NCI-H2171 treated with DMSO at 0.1 percent for 48 hours (cell line): ENCODE data around the gene DPP6.

Experiments used
- DNase-seq: peaks from one replicate; lab custom pipeline; 2025; lab: John Stamatoyannopoulos, UW

The DPP6 gene

DNA sequence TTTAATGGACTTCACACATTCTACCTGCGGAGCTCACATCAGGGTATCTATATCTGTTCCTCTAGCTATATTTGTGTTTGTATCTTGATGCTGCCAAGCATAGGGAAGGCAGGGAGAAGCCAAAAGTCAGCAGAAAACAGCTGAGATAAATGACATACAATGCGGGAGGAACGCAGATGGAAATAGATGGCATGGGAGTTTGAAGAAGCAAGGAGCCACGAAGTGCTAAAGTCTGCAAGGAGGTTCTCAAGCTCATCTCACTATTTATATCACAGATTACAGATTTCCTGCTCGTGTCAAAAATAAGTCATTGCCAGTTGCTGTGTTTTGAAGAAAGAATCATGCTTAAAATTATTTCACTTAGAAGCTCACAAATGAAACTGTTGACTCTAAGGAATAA, 180.5 kb downstream of the DPP6 start:
- DNase-seq, result no peak

DNA sequence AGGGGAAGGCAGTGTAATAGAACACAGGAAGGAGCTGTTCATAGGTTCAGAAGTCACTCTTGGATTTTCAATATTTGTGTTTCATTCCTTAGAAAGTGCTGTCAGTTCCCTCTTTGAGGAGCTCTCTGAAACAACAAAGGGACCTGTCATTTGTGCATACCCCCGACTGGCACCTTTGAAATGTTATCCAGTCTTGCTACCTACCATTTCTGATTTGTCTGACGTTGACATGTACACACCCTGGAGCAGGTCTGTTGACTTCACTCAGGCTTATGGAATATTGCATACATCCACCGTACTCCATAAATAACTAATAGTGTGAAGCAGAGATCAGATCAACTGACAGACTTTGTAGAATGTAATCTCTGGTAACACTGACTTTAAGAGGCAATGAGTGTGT, 189.8 kb downstream of the DPP6 start:
- DNase-seq, result no peak

DNA sequence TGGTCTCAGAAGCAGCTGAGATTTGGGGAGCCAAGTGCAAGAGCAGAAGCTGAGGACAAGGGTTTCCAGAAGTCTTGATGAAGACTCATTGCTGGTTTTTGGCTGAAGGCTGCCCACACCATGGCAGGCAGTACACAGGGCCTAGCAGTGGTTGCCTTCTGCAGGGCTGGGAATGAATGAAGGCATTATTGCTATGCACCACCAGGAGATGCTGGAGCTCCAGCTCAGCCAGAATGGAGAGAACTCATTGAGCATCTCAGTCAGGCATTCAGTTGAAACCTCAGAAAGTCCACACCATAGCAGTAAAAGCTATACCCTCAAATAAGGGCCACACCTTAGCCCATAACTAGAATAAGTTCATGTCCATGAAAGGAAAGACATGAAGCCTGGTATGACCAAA, 190.5 kb downstream of the DPP6 start:
- no peak for DNase-seq

DNA sequence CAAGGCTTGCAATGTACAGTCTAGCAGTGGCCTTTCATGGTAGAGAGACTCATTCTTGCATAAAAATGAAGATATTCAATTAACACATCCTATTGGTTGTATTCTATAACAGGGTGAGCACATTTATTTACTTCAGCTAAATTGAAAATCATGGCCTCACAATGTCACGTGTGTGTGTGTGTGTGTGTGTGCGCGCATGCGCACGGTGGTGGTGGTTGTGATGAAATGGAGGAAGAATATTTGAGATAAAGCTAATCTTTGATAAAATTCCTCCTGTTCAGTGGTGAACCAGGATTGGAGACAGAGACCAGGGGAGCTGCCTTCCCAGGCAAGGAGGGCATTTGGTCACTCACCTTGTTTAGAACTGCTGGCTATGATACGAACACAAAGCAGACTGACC, 199.8 kb downstream of the DPP6 start:
- DNase-seq, result no peak

DNA sequence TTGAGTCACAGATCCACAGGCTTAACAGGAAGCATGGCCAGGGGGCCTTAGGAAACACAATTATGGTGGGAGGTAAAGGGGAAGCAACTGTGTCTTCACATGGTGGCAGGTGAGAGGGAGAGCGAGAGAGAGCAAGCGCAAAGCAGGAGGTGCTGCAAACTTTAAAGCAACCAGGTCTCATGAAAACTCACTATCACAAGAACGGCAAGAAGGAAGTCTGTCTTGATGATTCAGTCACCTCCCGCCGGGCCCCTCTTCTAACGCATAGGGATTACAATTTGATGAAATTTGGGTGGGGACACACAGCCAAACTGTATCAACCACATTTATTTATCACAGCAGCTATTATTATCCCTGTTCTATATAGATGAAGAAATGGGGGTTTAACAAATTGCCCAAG, 201.6 kb downstream of the DPP6 start:
- DNase-seq, result no peak

DNA sequence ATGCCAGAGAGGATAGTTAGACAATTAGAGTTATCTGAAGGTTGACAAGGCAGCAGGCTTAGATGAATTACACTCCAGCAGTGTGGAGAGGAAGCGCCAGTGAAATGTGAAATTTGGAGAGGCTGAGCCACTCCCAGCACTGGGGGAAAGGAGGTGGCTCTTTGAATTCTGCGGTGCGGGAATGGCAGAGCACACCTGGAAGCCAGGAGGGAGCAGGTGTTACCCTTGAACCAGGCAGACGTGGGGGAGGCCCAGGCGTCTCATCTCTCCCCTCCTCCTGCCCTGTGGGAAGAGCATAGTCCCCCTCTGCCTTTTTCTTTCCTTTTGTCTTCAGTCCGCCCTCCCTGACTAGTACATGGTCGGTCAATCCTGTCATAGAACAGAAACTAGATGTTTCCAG, 203.1 kb downstream of the DPP6 start:
- no peak for DNase-seq

DNA sequence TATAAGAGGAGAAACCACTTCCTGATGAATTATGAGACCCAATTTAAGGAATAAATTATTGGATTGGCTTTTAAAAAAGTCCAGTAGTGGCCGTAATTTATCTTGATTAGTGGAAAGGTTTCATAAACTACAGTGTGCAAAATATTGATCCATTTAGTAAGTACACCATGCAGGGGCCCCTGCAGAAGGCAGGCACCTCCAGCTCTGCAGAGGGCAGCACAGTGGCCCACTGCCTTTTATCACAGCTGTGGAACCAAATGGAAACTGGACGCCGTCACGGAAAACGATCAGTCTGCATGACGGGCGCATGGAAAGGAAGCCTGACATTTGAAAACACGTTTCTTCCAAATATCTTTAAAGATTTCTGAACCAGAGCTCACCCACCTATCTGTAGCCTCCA, 204.0 kb downstream of the DPP6 start:
- DNase-seq, result no peak

DNA sequence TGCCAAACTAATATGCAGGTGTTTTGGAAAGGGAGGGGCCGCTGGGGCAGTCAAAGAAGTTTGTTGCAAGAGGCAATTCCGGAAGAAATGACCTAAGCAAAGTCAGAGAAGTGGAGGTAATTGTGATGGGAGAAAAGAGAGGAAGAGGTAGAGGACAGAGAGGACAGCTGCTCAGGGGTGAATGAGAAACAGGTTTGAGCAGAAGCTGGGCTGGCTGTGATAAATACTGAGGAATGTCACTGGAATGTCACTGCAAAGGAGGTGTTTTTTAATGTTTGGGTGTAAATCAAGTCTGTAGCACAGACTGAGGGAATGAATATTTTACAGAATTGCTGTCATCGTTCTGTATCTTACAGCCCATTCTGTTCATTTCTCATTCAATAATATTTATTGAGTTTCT, 207.2 kb downstream of the DPP6 start:
- no peak for DNase-seq

DNA sequence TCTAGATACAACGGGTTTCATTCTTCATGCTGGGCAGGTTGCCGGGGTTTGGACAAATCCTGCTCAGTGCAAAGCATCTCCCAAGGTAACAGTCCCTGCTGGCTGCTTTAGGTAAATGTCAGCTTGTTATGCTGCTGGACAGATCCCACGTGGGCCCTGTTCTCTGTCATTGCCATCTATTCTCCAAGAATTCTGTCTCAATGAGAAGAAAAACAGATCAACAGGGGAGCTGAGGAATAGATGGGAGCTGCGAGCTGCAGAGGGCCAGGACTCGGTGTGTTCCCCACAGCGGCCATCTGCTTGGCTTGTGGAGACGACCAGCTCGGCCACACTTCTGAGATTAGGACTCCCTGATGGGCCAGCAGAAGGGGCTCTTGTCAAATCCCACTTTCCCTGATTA, 235.2 kb downstream of the DPP6 start:
- no peak for DNase-seq

DNA sequence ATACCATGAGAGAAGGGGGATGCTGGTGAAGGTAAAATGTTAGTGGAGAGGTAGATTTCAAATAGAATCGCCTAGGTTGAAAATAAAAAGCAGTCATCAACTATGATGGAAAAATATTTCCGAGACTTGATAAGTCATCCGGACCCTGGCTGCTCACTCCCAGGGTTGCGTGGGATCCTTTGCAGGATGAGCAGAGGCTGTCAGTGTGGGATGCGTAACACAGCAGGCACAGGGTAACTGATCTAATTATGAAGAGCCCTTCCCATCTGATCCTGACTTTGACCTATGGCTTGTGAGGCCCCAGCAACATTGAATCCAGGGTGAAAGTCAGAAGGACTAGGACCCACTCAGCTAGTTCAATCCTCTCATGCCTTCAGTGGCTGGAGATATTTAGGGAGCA, 236.9 kb downstream of the DPP6 start:
- no peak for DNase-seq

DNA sequence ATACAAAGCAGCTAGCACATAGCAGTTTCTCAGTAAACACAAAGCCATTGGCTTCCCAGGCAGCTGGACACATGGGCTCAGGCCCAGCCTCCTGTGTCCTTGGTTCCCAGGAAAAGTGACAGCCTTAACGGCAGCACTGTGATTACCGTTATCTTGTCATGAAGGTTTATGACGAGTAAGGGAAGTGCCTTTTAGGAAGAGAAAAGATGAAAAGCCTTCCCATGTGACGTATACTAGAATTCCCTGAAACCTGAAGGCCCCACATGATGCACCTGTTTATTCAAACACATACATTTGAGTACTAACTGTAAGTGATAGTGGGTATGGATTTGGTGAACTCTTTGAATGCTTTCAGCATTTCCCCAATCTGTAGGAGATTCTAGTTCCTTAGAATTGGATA, 244.2 kb downstream of the DPP6 start:
- no peak for DNase-seq

DNA sequence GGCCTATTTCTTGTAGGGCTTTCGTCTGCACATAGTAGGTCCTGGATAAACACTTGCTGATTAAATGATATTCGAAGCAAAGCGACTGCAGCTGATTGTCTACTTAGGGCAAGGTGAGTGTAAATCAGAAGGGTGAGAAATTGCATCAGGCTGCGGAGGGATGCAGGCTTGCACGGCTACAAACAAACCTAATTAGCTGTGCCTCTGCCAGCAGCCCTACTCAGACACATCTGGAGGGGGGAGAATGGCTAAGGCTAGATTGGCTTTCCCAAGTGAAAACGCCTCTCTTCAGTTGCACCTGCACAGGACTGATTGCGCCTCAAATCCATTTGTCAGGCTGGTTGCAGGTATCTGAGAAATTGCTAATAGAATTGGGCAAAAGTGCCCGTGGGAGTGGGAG, 247.5 kb downstream of the DPP6 start:
- DNase-seq, result no peak

DNA sequence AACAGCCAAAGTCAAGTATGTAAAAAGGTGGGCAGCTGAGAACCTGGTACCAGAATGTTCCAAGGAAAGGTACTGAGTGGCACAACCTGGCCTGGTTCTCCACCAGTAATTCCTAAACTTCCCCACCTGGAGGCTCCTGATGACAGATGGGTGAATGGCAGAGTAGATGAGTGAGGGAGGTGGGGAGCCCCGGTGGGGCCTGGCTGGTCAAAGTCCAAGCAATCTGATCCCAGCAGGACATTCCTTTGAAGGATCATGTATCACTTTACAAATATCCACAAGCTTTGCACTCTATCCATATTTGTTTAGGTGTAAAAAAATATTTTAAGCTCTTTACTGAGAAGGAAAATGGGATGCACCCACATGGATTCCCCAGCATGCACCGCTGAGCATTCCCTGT, 250.2 kb downstream of the DPP6 start:
- DNase-seq, result no peak

DNA sequence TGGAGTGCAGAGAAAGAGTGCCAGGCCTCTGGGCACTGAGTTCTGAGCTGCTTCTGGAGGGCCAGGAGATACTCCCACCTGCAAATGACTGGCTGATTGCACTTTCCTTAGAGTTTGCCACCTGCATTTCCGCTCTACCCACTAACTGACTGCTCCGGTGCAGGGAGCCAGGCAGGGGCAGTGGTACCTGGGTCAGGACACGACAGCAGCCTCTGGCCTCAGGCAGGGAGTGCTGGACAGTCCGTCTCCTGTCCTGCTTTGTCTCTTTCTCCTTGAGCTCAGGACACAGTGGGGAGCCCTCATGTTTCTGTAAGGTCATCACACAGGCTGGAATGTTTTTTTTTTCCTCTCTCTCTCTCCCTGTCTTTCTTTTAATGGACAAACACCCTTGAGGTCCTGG, 252.0 kb downstream of the DPP6 start:
- no peak for DNase-seq

DNA sequence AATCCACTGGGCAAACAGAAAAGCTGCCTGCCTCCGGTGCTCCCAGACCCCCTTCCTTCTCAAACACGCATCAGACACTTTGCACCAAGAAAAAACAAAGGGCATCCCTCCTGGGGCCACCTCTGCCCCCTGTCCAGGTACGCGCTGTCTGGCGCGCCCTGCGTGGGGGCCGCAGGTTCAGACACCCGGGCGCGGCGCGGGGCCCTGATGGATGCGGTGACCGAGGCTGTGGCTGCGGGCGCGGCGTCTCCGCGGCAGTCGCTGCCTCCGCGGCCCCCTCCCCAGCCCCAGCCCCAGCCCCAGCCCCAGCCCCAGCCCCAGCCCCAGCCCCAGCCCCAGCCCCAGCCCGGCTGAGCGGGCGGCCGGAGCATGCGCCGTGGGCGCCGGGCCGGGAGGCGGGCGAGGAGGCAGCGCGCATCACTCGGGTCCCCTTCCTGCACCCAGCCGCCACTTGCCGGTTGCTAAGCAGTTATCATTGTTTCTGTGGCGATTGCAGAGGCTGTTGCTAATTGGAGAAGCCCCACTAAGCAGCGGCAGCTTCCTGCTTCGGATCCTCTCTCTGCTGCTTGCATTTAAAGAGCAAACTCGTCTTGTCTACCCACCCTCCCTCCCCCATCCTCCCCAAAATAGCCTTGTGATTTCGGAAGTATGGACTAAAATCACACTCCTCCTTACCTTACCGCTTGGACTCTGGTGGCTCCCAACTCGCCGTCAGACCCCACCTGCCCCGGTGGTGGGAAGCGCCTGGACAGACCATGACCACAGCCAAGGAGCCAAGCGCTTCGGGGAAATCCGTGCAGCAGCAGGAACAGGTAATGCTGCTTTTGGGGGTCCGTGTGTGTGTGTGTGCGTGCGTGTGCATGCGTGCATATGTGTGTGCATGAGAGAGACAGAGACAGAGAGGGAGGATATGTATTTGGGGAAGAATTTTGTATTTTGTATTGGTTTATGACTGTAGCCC, 252.8 kb downstream of the DPP6 start:
- no peak for DNase-seq

DNA sequence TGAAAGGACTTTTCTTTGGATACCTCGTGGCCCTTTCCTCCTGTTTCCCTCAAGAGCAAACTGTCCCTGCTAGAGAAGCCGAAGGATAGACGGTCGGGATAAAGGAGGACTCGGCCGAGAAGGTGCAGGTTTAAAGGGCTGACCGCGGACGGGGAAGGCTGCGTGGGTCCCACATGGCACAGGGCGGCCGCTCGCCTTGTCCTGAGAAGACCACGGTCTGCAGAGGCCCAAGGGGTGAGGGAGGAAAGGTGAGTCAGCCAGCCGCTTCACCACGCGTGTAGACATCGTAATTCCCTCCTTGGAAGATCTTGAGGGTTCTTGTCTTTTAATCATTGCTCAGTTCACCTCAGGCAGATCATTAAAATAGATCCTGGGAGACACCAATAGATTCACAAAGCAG, 253.8 kb downstream of the DPP6 start:
- DNase-seq, result no peak

DNA sequence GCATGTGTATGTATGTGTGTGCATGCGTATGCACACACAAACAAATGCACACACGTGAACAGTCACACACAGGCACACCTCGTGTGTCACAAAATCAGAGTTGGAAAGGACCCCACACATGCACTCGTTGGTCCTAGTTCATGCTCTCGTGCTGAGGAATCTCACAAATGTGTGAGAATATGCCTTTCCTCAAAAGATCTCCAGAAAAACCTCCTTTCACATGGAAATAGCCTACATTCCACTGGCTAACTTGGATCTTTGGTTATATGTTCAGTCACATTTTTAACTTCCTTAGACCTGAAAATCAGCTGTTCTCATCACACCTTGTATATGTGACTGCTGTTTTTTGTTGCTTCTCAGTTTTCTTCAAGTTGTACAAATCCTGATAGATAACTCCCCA, 256.7 kb downstream of the DPP6 start:
- DNase-seq, result no peak

DNA sequence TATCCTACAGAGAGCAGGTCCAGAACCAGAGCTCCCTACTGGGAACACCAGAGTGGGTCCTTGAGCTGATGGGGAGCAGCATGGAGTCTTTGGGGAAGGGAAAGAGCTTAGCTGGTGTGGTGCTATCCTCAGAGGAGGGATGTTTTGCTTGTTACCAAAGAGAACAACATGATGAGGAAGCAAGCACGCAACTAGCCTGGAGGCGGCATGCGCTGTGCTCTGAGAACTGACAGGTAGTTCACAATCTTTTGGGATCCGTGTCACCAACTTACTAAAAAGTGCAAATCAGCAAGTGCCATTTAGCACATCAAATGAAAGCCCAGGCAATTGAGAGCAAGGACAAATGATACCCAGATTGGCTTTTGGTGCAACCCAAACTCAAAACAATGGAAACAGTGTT, 257.9 kb downstream of the DPP6 start:
- no peak for DNase-seq

DNA sequence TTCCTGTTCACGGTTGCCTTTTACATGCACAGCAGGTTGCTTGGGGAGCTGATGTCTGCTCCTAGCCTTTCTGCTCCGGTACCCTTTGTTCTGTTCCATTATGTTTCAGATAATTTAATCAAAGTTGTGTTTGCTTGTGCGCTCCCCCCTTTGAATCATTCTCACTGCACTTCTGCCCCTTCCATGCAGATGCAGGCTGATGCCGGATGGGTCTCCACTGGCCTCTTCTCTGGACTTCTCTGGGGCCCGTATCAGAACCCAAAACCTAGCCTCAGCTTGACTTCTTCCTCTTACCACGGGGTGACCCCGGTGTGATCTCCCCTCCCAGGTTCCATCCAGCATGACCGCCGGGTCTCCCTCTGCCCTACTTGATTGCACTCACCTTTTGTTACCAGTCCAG, 272.0 kb downstream of the DPP6 start:
- DNase-seq, result no peak

DNA sequence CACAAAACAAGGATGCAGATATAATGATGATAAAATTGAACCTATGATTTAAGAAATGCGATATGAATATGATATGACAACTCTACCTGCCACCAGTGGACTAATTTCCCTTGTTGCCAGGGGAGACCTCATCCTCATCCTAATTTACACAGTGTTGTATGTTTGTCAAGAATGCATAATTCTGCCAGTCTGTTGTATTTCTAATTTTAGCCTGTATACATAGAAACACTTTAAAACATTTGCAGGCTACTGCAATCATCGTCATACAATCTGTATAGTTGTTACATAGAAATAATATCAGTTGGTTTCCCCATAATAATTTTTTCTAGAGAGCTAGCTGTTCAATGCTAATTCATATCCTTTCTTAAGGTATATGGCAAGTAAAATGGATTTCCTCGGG, 274.2 kb downstream of the DPP6 start:
- DNase-seq, result no peak

DNA sequence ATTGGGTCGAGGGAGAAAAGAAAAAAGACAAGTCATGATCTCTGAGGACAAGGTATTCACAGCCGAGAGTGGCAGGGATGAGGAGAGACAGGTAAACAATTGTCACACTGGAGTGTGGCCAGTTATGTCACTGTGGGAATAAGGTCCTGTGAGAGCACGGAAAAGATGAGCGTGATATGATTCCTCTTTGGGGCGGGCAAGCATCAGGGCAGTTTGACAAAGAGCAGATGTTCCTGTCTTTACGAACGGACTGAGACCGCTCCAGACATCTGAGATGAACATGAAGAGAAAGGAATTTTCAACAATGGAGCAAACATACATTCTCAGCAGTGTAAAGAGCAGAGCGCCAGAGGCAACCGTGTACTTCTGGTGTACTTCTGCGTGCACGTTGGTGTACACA, 278.1 kb downstream of the DPP6 start:
- no peak for DNase-seq

DNA sequence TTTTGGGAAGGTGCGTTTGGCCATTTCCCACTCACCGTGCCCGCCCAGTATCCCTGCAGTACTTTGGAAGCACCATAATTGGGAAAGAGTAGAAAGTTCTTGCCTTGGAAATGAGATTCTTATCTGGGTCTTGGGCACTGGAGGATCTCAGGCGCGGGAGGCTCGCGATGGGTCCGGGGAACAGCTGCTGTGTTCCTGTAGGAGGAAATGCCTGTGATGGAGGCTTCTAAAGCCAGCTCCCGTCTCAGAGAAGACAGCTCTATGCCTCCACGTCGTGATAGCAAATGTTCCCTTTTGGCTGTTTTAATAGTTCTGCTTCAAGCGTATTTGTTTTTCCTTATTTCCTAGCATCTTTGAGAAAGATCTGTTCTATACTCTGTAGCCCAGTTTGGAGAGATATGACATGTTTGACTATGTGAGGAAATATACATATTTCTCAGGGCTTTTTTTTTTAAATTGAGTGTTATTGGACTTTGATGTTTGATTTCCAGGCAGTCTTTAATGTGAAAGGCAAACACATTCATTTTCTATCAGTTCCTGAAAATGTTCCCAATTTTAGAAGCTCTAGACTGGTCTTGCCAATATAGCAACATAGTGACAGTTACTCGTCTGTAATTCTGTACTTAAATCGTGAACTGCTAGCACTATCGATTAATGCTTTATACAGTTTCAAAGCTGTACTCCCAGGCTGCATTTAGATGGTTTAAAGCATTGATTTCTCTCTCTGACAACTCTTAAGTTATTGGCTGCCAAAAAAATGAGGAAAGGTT, 280.8 kb downstream of the DPP6 start:
- DNase-seq, result no peak

DNA sequence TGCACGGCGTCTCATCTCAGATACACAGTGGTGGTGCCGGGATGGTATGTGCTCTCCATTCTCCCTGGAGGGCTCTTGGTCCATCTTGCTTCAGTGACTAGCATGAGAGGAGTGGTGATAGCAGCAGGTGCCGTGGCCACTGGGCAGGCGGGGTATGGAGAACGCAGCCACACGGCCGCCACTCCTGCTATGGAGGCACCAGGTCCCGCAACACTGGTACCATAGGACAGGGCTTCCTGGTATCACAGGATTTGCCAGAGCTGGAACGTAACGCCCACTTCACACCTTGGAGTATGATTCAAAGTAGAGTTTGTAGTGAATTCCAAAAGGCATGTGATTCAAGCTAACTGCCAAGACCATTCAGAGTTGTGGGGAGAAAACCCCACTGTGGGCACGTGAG, 284.1 kb downstream of the DPP6 start:
- DNase-seq, result no peak
